Activated naive CD8-positive, alpha-beta T cell treated with anti-CD3 and anti-CD28 coated beads, Interleukin-2, amount 10 ng/mL, durations not matched to agents 7 days and 5 days (primary cell): ENCODE data around the gene ZNF574. TPM values are rescaled to one million over a fixed set of nuclear protein-coding genes. Genes with fewer than 3 reads are reported as not detected.

Experiments
- ATAC-seq: fragments of 150-1000 bp; cut with Tn5 transposase; one replicate; pipeline ENCODE4 v1.10.0; 2021; ENCODE audit warnings: low read depth, moderate library complexity
- POLR2A ChIA-PET: fragments of 350-600 bp; sonication (Branson Sonifier 250); formaldehyde crosslinking; loops from one replicate; lab custom pipeline; 2021; ENCODE audit warnings: antibody characterized with exemption; lab: Charles Lee
- DNase-seq: peaks from one replicate; pipeline ENCODE4 v3.0.0; 2021
- H3K27ac Mint-ChIP-seq: one replicate; pipeline ENCODE4 v1.8.0; 2022; ENCODE audit warnings: mild to moderate bottlenecking, mixed read lengths
- H3K27me3 Mint-ChIP-seq: one replicate; pipeline ENCODE4 v1.8.0; 2022; ENCODE audit warnings: mild to moderate bottlenecking, moderate library complexity, mixed read lengths
- H3K36me3 Mint-ChIP-seq: one replicate; pipeline ENCODE4 v1.8.0; 2021; ENCODE audit warnings: mild to moderate bottlenecking, mixed read lengths
- H3K4me1 Mint-ChIP-seq: one replicate; pipeline ENCODE4 v1.8.0; 2021; ENCODE audit warnings: mixed read lengths
- H3K4me3 Mint-ChIP-seq: one replicate; pipeline ENCODE4 v1.8.0; 2022; ENCODE audit warnings: mild to moderate bottlenecking, moderate library complexity, mixed read lengths
- H3K9me3 Mint-ChIP-seq: one replicate; pipeline ENCODE4 v1.8.0; 2021; ENCODE audit warnings: mixed read lengths
- total RNA-seq, 2 experiments: library from RNA; stranded (reverse); gene quantifications; one replicate each; pipeline ENCODE4 v1.2.3, GENCODE V29; 2021

The ZNF574 gene
- total RNA-seq, 2 experiments from 2014 or later, result 17.6 to 18.9 TPM

- ATAC-seq, result peak; percentile 44
- Mint-ChIP-seq H3K4me1 (peaks cover 4% of the 10 kb centered on the region), H3K9me3 (no peaks in the 10 kb centered on the region), H3K27ac (peak overlapping the region; percentile 80), H3K4me3 (peak overlapping the region; percentile 66), H3K36me3 (no peaks in the 10 kb centered on the region), H3K27me3 (peaks cover 5% of the 10 kb centered on the region)
- no peak for DNase-seq
- POLR2A ChIA-PET, result no interaction called here
Measured at GRCh38 chr19:42048992-42049391, 27.0 kb upstream of the ZNF574 start.

- no peak for DNase-seq
- Mint-ChIP-seq H3K9me3 (no peaks in the 10 kb centered on the region), H3K27ac (no peak overlapping the region), H3K27me3 (no peaks in the 10 kb centered on the region), H3K4me3 (no peak overlapping the region), H3K4me1 (peaks cover 4% of the 10 kb centered on the region), H3K36me3 (no peaks in the 10 kb centered on the region)
- POLR2A ChIA-PET, result interaction anchor here (1.6 kb wide), 1 partner anchor 167 kb away, joined by 3 read pairs; no protein-coding TSS in a partner anchor
- ATAC-seq, result peak; percentile 38
Measured at GRCh38 chr19:42051166-42052115, 24.5 kb upstream of the ZNF574 start.

GRCh38 chr19:42052241-42052863 lies 23.6 kb upstream of the ZNF574 start:
- ATAC-seq (no peak), DNase-seq (no peak)
- H3K27ac Mint-ChIP-seq, result no peak overlapping the region
- no peaks in the 10 kb centered on the region for H3K36me3 Mint-ChIP-seq
- no peak overlapping the region for H3K4me3 Mint-ChIP-seq
- no peaks in the 10 kb centered on the region for H3K9me3 Mint-ChIP-seq
- H3K4me1 Mint-ChIP-seq, result peaks cover 4% of the 10 kb centered on the region
- POLR2A ChIA-PET, result interaction anchor here (1.6 kb wide), 1 partner anchor 168 kb away, joined by 3 read pairs; no protein-coding TSS in a partner anchor
- H3K27me3 Mint-ChIP-seq, result no peaks in the 10 kb centered on the region

GRCh38 chr19:42053037-42053935 lies 22.7 kb upstream of the ZNF574 start:
- Mint-ChIP-seq H3K4me3 (no peak overlapping the region), H3K27me3 (no peaks in the 10 kb centered on the region), H3K27ac (no peak overlapping the region), H3K36me3 (no peaks in the 10 kb centered on the region), H3K4me1 (peaks cover 4% of the 10 kb centered on the region), H3K9me3 (no peaks in the 10 kb centered on the region)
- POLR2A ChIA-PET, result no interaction called here
- DNase-seq (no peak), ATAC-seq (no peak)

GRCh38 chr19:42054205-42054604 lies 21.8 kb upstream of the ZNF574 start:
- Mint-ChIP-seq H3K27ac (no peak overlapping the region), H3K4me1 (peaks cover 3% of the 10 kb centered on the region), H3K4me3 (no peak overlapping the region), H3K27me3 (peaks cover 5% of the 10 kb centered on the region), H3K9me3 (no peaks in the 10 kb centered on the region), H3K36me3 (no peaks in the 10 kb centered on the region)
- DNase-seq (no peak), ATAC-seq (no peak)
- POLR2A ChIA-PET, result no interaction called here

- ATAC-seq (no peak), DNase-seq (no peak)
- POLR2A ChIA-PET, result no interaction called here
- H3K27me3 Mint-ChIP-seq, result peaks cover 8% of the 10 kb centered on the region
- no peaks in the 10 kb centered on the region for H3K9me3 Mint-ChIP-seq
- no peaks in the 10 kb centered on the region for H3K36me3 Mint-ChIP-seq
- no peaks in the 10 kb centered on the region for H3K4me1 Mint-ChIP-seq
- no peak overlapping the region for H3K4me3 Mint-ChIP-seq
- no peak overlapping the region for H3K27ac Mint-ChIP-seq
Measured at GRCh38 chr19:42057846-42058245, 18.1 kb upstream of the ZNF574 start.

- DNase-seq (no peak), ATAC-seq (no peak)
- H3K4me3 Mint-ChIP-seq, result no peak overlapping the region
- peaks cover 8% of the 10 kb centered on the region for H3K27me3 Mint-ChIP-seq
- POLR2A ChIA-PET, result no interaction called here
- H3K36me3 Mint-ChIP-seq, result no peaks in the 10 kb centered on the region
- H3K9me3 Mint-ChIP-seq, result no peaks in the 10 kb centered on the region
- no peaks in the 10 kb centered on the region for H3K4me1 Mint-ChIP-seq
- H3K27ac Mint-ChIP-seq, result no peak overlapping the region
Measured at GRCh38 chr19:42059196-42059595, 16.8 kb upstream of the ZNF574 start.

GRCh38 chr19:42060117-42060516 lies 15.8 kb upstream of the ZNF574 start:
- Mint-ChIP-seq H3K27ac (peak overlapping the region; percentile 6), H3K27me3 (peaks cover 8% of the 10 kb centered on the region), H3K4me3 (no peak overlapping the region), H3K36me3 (no peaks in the 10 kb centered on the region), H3K9me3 (no peaks in the 10 kb centered on the region), H3K4me1 (no peaks in the 10 kb centered on the region)
- DNase-seq, result no peak
- no peak for ATAC-seq
- POLR2A ChIA-PET, result no interaction called here

- ATAC-seq, result no peak
- H3K36me3 Mint-ChIP-seq, result no peaks in the 10 kb centered on the region
- peaks cover 8% of the 10 kb centered on the region for H3K27me3 Mint-ChIP-seq
- no peaks in the 10 kb centered on the region for H3K4me1 Mint-ChIP-seq
- no peak overlapping the region for H3K27ac Mint-ChIP-seq
- DNase-seq, result no peak
- H3K9me3 Mint-ChIP-seq, result no peaks in the 10 kb centered on the region
- POLR2A ChIA-PET, result no interaction called here
- no peak overlapping the region for H3K4me3 Mint-ChIP-seq
Measured at GRCh38 chr19:42062381-42062780, 13.6 kb upstream of the ZNF574 start.

- Mint-ChIP-seq H3K9me3 (no peaks in the 10 kb centered on the region), H3K27me3 (peaks cover 4% of the 10 kb centered on the region), H3K27ac (no peak overlapping the region), H3K36me3 (no peaks in the 10 kb centered on the region), H3K4me1 (no peaks in the 10 kb centered on the region), H3K4me3 (no peak overlapping the region)
- DNase-seq (no peak), ATAC-seq (no peak)
- POLR2A ChIA-PET, result no interaction called here
Measured at GRCh38 chr19:42064432-42064831, 11.5 kb upstream of the ZNF574 start.

- Mint-ChIP-seq H3K4me3 (no peak overlapping the region), H3K36me3 (no peaks in the 10 kb centered on the region), H3K4me1 (no peaks in the 10 kb centered on the region), H3K9me3 (no peaks in the 10 kb centered on the region), H3K27me3 (peaks cover 6% of the 10 kb centered on the region), H3K27ac (no peak overlapping the region)
- DNase-seq, result no peak
- ATAC-seq, result no peak
- POLR2A ChIA-PET, result no interaction called here
Measured at GRCh38 chr19:42065051-42065450, 10.9 kb upstream of the ZNF574 start.

- no peaks in the 10 kb centered on the region for H3K4me1 Mint-ChIP-seq
- POLR2A ChIA-PET, result no interaction called here
- H3K9me3 Mint-ChIP-seq, result no peaks in the 10 kb centered on the region
- H3K27ac Mint-ChIP-seq, result no peak overlapping the region
- no peak for ATAC-seq
- H3K36me3 Mint-ChIP-seq, result no peaks in the 10 kb centered on the region
- H3K4me3 Mint-ChIP-seq, result no peak overlapping the region
- no peak for DNase-seq
- H3K27me3 Mint-ChIP-seq, result peaks cover 5% of the 10 kb centered on the region
Measured at GRCh38 chr19:42065511-42065910, 10.5 kb upstream of the ZNF574 start.

- ATAC-seq (no peak), DNase-seq (no peak)
- H3K27ac Mint-ChIP-seq, result no peak overlapping the region
- no peak overlapping the region for H3K4me3 Mint-ChIP-seq
- no peaks in the 10 kb centered on the region for H3K36me3 Mint-ChIP-seq
- POLR2A ChIA-PET, result no interaction called here
- H3K9me3 Mint-ChIP-seq, result no peaks in the 10 kb centered on the region
- peaks cover 8% of the 10 kb centered on the region for H3K27me3 Mint-ChIP-seq
- no peaks in the 10 kb centered on the region for H3K4me1 Mint-ChIP-seq
Measured at GRCh38 chr19:42066075-42066754, 9.8 kb upstream of the ZNF574 start.
